ENCODE data around the gene CALHM3. TPM values are rescaled to one million over a fixed set of nuclear protein-coding genes. Genes with fewer than 3 reads are reported as not detected.
"Not testable (repeated sequence)": the region's sequence is repeated elsewhere in the genome, so short reads cannot be mapped to it uniquely, and the experiment has no call there.

Gene CALHM3
- total RNA-seq, 6 donors from 2014 or later: 0.30 to 0.79 TPM; not detected in 4

GRCh38 chr10:103507235-103508191 is 28.5 kb upstream of the CALHM3 start:
- Histone ChIP-seq H3K36me3 (no peaks in the 10 kb centered on the region), H3K4me3 (no peak overlapping the region), H3K27ac (no peak overlapping the region), H3K4me1 (peaks cover 0 to 5% (median 0%) of the 10 kb centered on the region in 4 donors), H3K27me3 (peaks cover 0 to 3% (median 0%) of the 10 kb centered on the region in 4 donors), H3K9me3 (no peaks in the 10 kb centered on the region)
- DNase-seq (no peak), ATAC-seq (ENCODE audit: low FRiP score in 2 of 2) (no peak)
- WGBS, 2 donors: 60 to 61% methylated on average over 7 to 9 of the region's 10 CpGs
- TF ChIP-seq EP300 (IDR thresholded peaks at IDR 0.05): no peak
- TF ChIP-seq POLR2A (IDR thresholded peaks at IDR 0.05): no peak
- TF ChIP-seq POLR2AphosphoS5 (IDR thresholded peaks at IDR 0.05): no peak
- TF ChIP-seq CTCF (IDR thresholded peaks at IDR 0.05): no peak

GRCh38 chr10:103506061-103506460 is 27.0 kb upstream of the CALHM3 start:
- no peak for ATAC-seq (ENCODE audit: low FRiP score in 2 of 2)
- Histone ChIP-seq H3K4me1 (peaks cover 0 to 5% (median 0%) of the 10 kb centered on the region in 4 donors), H3K4me3 (no peak overlapping the region), H3K27me3 (peaks cover 0 to 3% (median 0%) of the 10 kb centered on the region in 4 donors), H3K9me3 (no peaks in the 10 kb centered on the region), H3K27ac (no peak overlapping the region), H3K36me3 (no peaks in the 10 kb centered on the region)
- no peak for TF ChIP-seq EP300 (IDR thresholded peaks at IDR 0.05)
- no peak for TF ChIP-seq POLR2A (IDR thresholded peaks at IDR 0.05)
- TF ChIP-seq CTCF (IDR thresholded peaks at IDR 0.05): no peak
- no peak for TF ChIP-seq POLR2AphosphoS5 (IDR thresholded peaks at IDR 0.05)
- no peak for DNase-seq
- WGBS, 2 donors: 90 to 94% methylated on average over 4 of the region's 4 CpGs

- Histone ChIP-seq H3K27ac (no peak overlapping the region), H3K4me1 (peaks cover 0 to 5% (median 0%) of the 10 kb centered on the region in 4 donors), H3K9me3 (no peaks in the 10 kb centered on the region), H3K36me3 (no peaks in the 10 kb centered on the region), H3K4me3 (no peak overlapping the region), H3K27me3 (peaks cover 0 to 3% (median 0%) of the 10 kb centered on the region in 4 donors)
- DNase-seq: no peak
- ATAC-seq (ENCODE audit: low FRiP score in 2 of 2): no peak
- no peak for TF ChIP-seq EP300 (IDR thresholded peaks at IDR 0.05)
- TF ChIP-seq POLR2A (IDR thresholded peaks at IDR 0.05): no peak
- TF ChIP-seq POLR2AphosphoS5 (IDR thresholded peaks at IDR 0.05): no peak
- no peak for TF ChIP-seq CTCF (IDR thresholded peaks at IDR 0.05)
- 45 to 46% methylated on average over 10 of the region's 10 CpGs for WGBS, 2 donors
Measured at GRCh38 chr10:103504181-103504783, 25.2 kb upstream of the CALHM3 start.

DNA sequence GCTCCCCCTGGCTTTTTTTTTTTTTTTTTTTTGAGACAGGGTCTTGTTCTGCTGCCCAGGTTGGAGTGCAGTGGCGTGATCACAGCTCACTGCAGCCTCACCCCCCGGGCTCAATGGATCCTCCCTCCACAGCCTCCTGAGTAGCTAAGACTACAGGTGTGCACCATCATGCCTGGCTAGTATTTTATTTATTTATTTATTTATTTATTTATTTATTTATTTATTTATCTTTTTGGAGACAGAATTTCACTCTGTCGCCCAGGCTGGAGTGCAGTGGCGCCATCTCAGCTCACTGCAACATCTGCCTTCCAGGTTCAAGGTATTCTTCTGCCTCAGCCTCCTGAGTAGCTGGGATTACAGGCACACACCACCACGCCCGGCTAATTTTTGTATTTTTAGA is 24.7 kb upstream of the CALHM3 start:
- not testable (repeated sequence) for H3K4me1 ChIP-seq; H3K4me3 ChIP-seq; H3K9me3 ChIP-seq; ATAC-seq (ENCODE audit: low FRiP score in 2 of 2); H3K27me3 ChIP-seq; DNase-seq; H3K27ac ChIP-seq; H3K36me3 ChIP-seq
- WGBS, 2 donors: 94 to 95% methylated on average over 6 of the region's 6 CpGs

DNA sequence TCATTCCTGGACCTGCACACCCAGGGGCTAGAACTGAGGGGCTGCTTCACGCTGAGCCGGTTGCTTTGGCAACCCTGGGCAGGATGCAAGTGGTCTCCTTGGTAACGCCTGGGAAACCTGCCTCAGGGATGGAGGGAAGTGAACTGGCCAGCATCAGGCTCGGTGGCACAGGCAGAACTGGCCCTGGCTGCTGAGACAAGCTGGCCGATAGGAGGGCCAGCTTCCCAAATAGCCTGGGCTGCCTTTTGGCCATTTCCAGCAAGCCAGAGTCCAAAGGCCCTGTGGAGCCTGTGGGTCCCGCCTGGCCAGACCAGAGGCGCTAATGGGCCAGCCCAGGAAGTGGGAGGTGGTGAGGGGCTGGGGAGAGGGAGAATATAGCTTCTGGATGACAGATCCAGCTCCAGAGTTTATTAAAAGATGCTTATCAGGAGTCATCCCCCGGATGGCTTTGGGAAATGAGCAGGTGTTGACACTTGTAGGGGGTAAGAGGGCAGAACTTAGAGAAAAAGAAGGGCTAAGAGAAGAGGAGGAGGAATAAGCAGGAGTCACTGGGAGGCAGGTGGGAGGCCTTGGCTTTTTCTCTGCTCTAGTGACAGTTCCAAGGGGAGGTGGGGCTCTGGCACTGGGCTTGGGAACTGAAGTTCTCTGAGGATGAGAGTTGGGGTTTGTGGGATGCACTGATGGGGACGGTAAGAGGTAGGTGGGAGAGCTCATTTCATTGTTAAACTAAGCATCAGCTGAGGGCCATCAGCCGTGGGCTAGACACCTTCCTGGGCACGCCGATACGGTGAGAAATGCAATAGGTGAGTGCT is 24.0 kb upstream of the CALHM3 start:
- Histone ChIP-seq H3K27me3 (peaks cover 0 to 3% (median 0%) of the 10 kb centered on the region in 4 donors), H3K4me3 (no peak overlapping the region), H3K4me1 (peaks cover 0 to 5% (median 0%) of the 10 kb centered on the region in 4 donors), H3K27ac (no peak overlapping the region), H3K9me3 (no peaks in the 10 kb centered on the region), H3K36me3 (no peaks in the 10 kb centered on the region)
- DNase-seq (peak in 1 of 2 donors; percentile 44), ATAC-seq (ENCODE audit: low FRiP score in 2 of 2) (no peak)
- TF ChIP-seq POLR2A (IDR thresholded peaks at IDR 0.05) (no peak), POLR2AphosphoS5 (IDR thresholded peaks at IDR 0.05) (no peak), CTCF (IDR thresholded peaks at IDR 0.05) (no peak), EP300 (IDR thresholded peaks at IDR 0.05) (no peak)
- 66 to 77% methylated on average over 9 to 12 of the region's 13 CpGs for WGBS, 2 donors
